Common myeloid progenitor, CD34-positive (primary cell): Measurements from ENCODE around the gene CLEC4A.
"Not testable (repeated sequence)": the region's sequence is repeated elsewhere in the genome, so short reads cannot be mapped to it uniquely, and the experiment has no call there.

Experiments used
- CTCF ChIA-PET: fragments of 350-600 bp; sonication (Branson Sonifier 250); formaldehyde crosslinking; loops from one replicate; lab custom pipeline; 2021; ENCODE audit warnings: antibody characterized with exemption; lab: Charles Lee
- POLR2A ChIA-PET: fragments of 350-600 bp; sonication (Branson Sonifier 250); formaldehyde crosslinking; loops from one replicate; lab custom pipeline; 2021; ENCODE audit warnings: antibody characterized with exemption; lab: Charles Lee
- DNase-seq, 3 donors: peaks; one replicate each; pipeline versions ENCODE4 v3.0.0 to v3.0.0-alpha.2; 2013
- H3K27ac ChIP-seq, 2 experiments: 1 replicate in 1 of 2; 2 replicates in 1 of 2; pipeline ENCODE4 v1.7.0; 2013; ENCODE audit warnings: inconsistent platforms in 2 of 2, low read length in 2 of 2, mild to moderate bottlenecking in 2 of 2, low read depth in 1 of 2, moderate library complexity in 1 of 2; ENCODE audit not compliant: severe bottlenecking in 2 of 2, insufficient read depth in 1 of 2, poor library complexity in 1 of 2
- H3K27me3 ChIP-seq, 5 experiments: replicated peaks in 2 of 5; 1 replicate in 3 of 5; 2 replicates in 2 of 5; pipeline versions ENCODE4 v1.6.1 to v1.7.0; 2013; ENCODE audit warnings: low read length in 4 of 5, mild to moderate bottlenecking in 2 of 5, moderate library complexity in 2 of 5, inconsistent platforms in 1 of 5; ENCODE audit not compliant: insufficient read depth in 5 of 5, control insufficient read depth in 4 of 5
- H3K36me3 ChIP-seq, 4 experiments: 1 replicate in 2 of 4; 2 replicates in 2 of 4; pipeline versions ENCODE4 v1.6.1 to v1.7.0; 2013; ENCODE audit warnings: low read length in 3 of 4, control low read depth in 1 of 4, mild to moderate bottlenecking in 1 of 4; ENCODE audit not compliant: control insufficient read depth in 4 of 4, insufficient read depth in 4 of 4
- H3K4me1 ChIP-seq, 4 experiments: 1 replicate in 3 of 4; 2 replicates in 1 of 4; pipeline versions ENCODE4 v1.6.1 to v1.7.1; 2013; ENCODE audit warnings: low read length in 3 of 4, mild to moderate bottlenecking in 3 of 4, control low read depth in 1 of 4, inconsistent platforms in 1 of 4, moderate library complexity in 1 of 4; ENCODE audit not compliant: control insufficient read depth in 4 of 4, insufficient read depth in 4 of 4; ENCODE audit errors: control extremely low read depth in 1 of 4
- H3K4me3 ChIP-seq, 7 experiments: 1 replicate in 4 of 7; 2 replicates in 3 of 7; pipeline versions ENCODE4 v1.5.1 to v1.7.0; 2013; ENCODE audit warnings: mild to moderate bottlenecking in 7 of 7, low read length in 6 of 7, moderate library complexity in 6 of 7, inconsistent platforms in 2 of 7, low read depth in 2 of 7, control low read depth in 1 of 7; ENCODE audit not compliant: insufficient read depth in 4 of 7, control insufficient read depth in 1 of 7; ENCODE audit errors: extremely low read depth in 1 of 7
- H3K9me3 ChIP-seq, 5 experiments: 1 replicate in 4 of 5; 2 replicates in 1 of 5; pipeline versions ENCODE4 v1.6.1 to v1.7.1; 2013; ENCODE audit warnings: low read length in 4 of 5, mild to moderate bottlenecking in 2 of 5, inconsistent platforms in 1 of 5, low read depth in 1 of 5, moderate library complexity in 1 of 5; ENCODE audit not compliant: control insufficient read depth in 4 of 5, insufficient read depth in 2 of 5; ENCODE audit errors: control extremely low read depth in 1 of 5
- WGBS: methylation state at CpG from one replicate; pipeline ENCODE4 v1.1.5; 2013; ENCODE audit not compliant: insufficient coverage; 5-methylcytosine and 5-hydroxymethylcytosine counted together

CLEC4A gene

DNA sequence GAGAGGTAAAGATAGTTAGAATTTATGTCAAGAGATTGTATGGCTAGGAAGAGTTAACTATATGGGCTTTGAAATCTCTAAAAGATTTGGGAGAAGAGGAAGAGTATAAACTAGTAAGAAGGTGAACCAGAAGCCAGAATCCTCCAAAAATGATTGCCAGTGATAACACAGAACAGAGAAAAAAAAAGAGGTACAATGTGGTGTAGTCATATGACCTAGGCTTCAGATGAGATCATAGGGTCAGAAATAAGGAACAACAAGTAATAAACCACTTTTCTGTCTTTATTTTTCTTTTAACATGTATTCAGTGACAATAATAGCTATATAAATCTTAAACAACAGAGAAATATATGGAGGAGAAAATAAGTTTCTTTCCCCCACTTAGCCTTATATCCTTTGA, 43.3 kb upstream of the CLEC4A start:
- no peaks in the 10 kb centered on the region for H3K36me3 ChIP-seq
- H3K27me3 ChIP-seq, result no peaks in the 10 kb centered on the region
- CTCF ChIA-PET, result interaction anchor here (1.2 to 12.6 kb wide), 2 partner anchors 21 to 39 kb away, joined by 3 to 342 read pairs; partner anchors contain the start of gene FOXJ2
- H3K27ac ChIP-seq, result peak overlapping the region in 1 of 2 experiments; percentile 95
- peaks cover 22 to 51% (median 40%) of the 10 kb centered on the region in 4 experiments for H3K4me1 ChIP-seq
- POLR2A ChIA-PET, result no interaction called here
- H3K9me3 ChIP-seq, result no peaks in the 10 kb centered on the region
- no peak overlapping the region for H3K4me3 ChIP-seq
- DNase-seq, result peak; percentile 63 to 83 (median 73)

DNA sequence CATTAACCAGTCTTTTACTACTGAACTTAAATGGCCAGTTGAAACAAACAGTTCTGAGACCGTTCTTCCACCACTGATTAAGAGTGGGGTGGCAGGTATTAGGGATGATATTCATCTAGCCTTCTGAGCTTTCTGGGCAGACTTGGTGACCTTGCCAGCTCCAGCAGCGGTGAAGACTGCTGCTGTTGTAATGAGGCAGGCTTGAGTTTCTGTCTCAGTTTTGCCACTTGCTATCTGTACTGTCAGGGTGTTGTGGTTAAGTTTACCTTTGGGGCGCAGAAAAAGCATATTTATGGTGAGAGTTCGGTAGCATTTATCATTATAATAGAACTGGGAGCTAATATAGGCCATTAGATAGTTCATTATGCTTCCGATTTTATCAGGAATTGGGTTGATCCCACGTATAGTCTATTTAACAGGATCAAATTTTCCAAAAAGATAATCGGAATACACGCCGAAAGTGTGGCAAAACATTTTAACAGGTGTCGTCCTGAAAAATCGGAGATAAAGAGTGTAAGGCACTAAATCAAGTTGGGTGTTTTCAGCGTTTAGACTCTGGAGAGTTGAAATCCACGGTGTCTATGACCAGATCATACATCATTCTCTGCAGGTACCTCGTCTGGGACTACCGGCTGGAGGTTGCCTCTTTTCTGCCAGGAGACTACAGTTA, 42.0 kb upstream of the CLEC4A start:
- peaks cover 22 to 51% (median 40%) of the 10 kb centered on the region in 4 experiments for H3K4me1 ChIP-seq
- H3K27me3 ChIP-seq, result no peaks in the 10 kb centered on the region
- H3K36me3 ChIP-seq, result peaks cover 0 to 2% (median 0%) of the 10 kb centered on the region in 4 experiments
- ChIA-PET CTCF (interaction anchor here (12.6 kb wide), 1 partner anchor 40 kb away, joined by 342 read pairs; the partner anchor contains the start of gene FOXJ2), POLR2A (interaction anchor here (1.0 kb wide), 1 partner anchor 42 kb away, joined by 3 read pairs; no protein-coding TSS in a partner anchor)
- H3K27ac ChIP-seq, result peak overlapping the region; percentile 90 to 95
- WGBS, result 0% methylated on average over 10 of the region's 15 CpGs
- peak in 2 of 3 donors; percentile 44 to 59 for DNase-seq
- H3K9me3 ChIP-seq, result no peaks in the 10 kb centered on the region
- H3K4me3 ChIP-seq, result peak overlapping the region; percentile 85 to 98 (median 93)

DNA sequence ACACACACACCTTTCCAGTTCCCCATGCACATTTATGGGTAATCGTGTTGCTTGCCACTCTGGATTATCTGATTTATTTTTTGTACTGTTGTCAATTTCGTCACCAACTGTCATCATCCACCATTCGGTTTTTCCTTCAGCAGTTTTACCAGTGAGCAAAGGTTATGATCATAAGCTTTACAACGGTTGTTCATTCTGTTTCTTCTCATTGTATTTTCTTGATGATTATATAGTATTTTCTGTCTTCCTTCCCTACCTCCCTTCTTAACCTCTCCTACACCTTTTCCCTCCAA, 40.7 kb upstream of the CLEC4A start:
- ChIA-PET POLR2A (no interaction called here), CTCF (interaction anchor here (1.0 to 12.6 kb wide), 2 partner anchors 9 to 41 kb away, joined by 3 to 342 read pairs; partner anchors contain the start of gene FOXJ2)
- WGBS, result no CpG with 5 or more reads among the region's 4 CpGs

DNA sequence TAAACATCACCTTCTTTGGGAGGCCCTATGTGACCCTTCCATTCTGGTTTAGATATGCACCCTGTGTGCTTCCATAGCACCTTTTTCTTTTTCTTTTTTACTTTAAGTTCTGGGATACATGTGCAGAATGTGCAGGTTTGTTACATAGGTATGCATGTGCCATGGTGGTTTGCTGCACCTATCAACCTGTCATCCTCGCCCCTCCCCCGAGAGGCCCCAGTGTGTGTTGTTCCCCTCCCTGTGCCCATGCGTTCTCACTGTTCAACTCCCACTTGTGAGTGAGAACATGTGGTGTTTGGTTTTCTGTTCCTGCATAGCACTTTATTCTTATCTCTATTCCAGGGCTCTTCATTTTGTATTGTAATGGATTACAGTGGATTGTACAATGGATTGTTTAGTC, 39.1 kb upstream of the CLEC4A start:
- POLR2A ChIA-PET, H3K27me3 ChIP-seq, H3K9me3 ChIP-seq, H3K4me3 ChIP-seq, DNase-seq, H3K36me3 ChIP-seq, H3K27ac ChIP-seq: not testable (repeated sequence)
- H3K4me1 ChIP-seq, result peaks cover 36 to 66% (median 54%) of the 10 kb centered on the region in 4 experiments
- CTCF ChIA-PET, result interaction anchor here (1.2 to 12.6 kb wide), 2 partner anchors 43 to 153 kb away, joined by 3 to 342 read pairs; partner anchors contain the start of gene FOXJ2
- WGBS, result no CpG with 5 or more reads among the region's 3 CpGs

More for the DNA sequence above, 40.7 kb upstream of the CLEC4A start:
- peak overlapping the region; percentile 85 to 98 (median 93) for H3K4me3 ChIP-seq
- H3K4me1 ChIP-seq, result peaks cover 25 to 55% (median 45%) of the 10 kb centered on the region in 4 experiments
- peaks cover 0 to 3% (median 0%) of the 10 kb centered on the region in 4 experiments for H3K36me3 ChIP-seq
- H3K9me3 ChIP-seq, result no peaks in the 10 kb centered on the region
- H3K27me3 ChIP-seq, result no peaks in the 10 kb centered on the region
- peak in 1 of 3 donors; percentile 58 for DNase-seq
- peak overlapping the region; percentile 90 to 95 for H3K27ac ChIP-seq

DNA sequence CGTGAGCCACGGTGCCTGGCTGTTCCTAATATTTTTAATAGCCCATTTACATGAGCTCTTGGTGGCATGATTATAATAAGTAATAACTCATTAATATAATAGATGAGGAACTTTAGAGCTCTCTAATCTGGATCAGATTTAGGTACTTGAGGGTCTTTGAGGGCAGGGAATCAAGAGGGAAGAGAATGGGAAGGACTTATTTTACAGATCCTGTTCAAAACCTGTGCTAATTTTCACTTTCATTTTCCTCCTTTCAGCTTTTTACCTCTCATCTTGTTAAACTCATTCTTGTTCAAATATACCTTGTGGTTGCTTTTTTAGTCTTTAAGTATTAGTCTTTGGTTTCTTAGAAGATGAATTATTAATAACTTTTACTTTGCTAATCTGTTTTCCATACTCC, 35.8 kb upstream of the CLEC4A start:
- CTCF ChIA-PET, result interaction anchor here (1.3 kb wide), 1 partner anchor 9 kb away, joined by 4 read pairs; no protein-coding TSS in a partner anchor
- POLR2A ChIA-PET, result interaction anchor here (1.1 kb wide), 1 partner anchor 11 kb away, joined by 6 read pairs; no protein-coding TSS in a partner anchor
- Histone ChIP-seq H3K27me3 (no peaks in the 10 kb centered on the region), H3K36me3 (peaks cover 18 to 31% (median 27%) of the 10 kb centered on the region in 4 experiments), H3K9me3 (no peaks in the 10 kb centered on the region), H3K4me1 (peaks cover 22 to 42% (median 30%) of the 10 kb centered on the region in 4 experiments), H3K27ac (peak overlapping the region in 1 of 2 experiments; percentile 28), H3K4me3 (peak overlapping the region in 2 of 7 experiments; percentile 2 to 32)
- no CpG with 5 or more reads among the region's 2 CpGs for WGBS
- DNase-seq, result no peak

DNA sequence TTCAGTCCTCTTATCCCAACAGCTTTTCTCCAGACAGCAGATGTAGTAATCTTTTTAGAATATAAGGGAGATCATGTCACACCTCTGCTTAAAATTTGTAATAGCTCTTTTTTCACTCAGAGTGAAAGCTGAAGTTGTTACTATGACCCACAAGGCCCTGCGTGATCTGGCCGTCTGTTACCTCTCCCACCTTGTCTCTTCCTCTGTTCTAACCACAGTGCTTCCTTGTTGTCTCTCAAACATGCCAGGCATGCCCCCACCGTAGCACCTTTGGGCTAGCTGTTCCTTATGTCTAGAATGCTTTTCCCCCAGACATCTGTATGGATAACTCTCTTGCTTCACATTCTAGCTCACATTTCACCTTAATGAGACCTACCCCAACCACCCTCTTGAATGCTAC, 34.8 kb upstream of the CLEC4A start:
- Histone ChIP-seq H3K27me3 (no peaks in the 10 kb centered on the region), H3K9me3 (no peaks in the 10 kb centered on the region), H3K4me1 (peaks cover 17 to 33% (median 23%) of the 10 kb centered on the region in 4 experiments), H3K36me3 (peaks cover 26 to 40% (median 33%) of the 10 kb centered on the region in 4 experiments), H3K4me3 (peak overlapping the region in 3 of 7 experiments; percentile 13 to 32 (median 29)), H3K27ac (peak overlapping the region; percentile 27 to 28)
- 17% methylated on average over 1 of the region's 3 CpGs for WGBS
- no peak for DNase-seq
- ChIA-PET POLR2A (interaction anchor here (1.1 kb wide), 1 partner anchor 10 kb away, joined by 6 read pairs; no protein-coding TSS in a partner anchor), CTCF (interaction anchor here (1.0 to 1.8 kb wide), 2 partner anchors 12 to 148 kb away, joined by 3 to 5 read pairs; no protein-coding TSS in a partner anchor)
